GM04503 (cell line): ENCODE measurements around the gene STK32B.

Experiments used
- DNase-seq: peaks from one replicate; pipeline ENCODE4 v3.0.0-alpha.2; 2012; ENCODE audit warnings: low read depth

The STK32B gene

DNA sequence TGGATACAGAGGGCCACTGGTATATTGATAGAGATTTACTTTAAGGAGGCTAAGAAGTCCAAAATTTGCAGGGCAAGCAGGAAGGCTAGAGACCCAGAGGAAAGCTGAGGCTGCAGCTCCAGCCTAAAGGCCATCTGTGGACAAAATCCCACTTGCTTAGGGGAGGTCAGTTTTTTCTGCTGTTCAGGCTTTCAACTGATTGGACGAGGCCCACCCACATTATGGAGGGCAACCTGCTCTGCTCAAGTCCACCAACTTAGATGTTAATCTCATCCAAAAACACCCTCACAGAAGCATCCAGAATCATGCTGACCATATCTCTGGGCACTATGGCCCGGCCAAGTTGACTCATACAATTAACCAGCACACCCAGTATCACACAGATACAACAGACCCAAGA, 480.8 kb downstream of the STK32B start:
- DNase-seq, result no peak

DNA sequence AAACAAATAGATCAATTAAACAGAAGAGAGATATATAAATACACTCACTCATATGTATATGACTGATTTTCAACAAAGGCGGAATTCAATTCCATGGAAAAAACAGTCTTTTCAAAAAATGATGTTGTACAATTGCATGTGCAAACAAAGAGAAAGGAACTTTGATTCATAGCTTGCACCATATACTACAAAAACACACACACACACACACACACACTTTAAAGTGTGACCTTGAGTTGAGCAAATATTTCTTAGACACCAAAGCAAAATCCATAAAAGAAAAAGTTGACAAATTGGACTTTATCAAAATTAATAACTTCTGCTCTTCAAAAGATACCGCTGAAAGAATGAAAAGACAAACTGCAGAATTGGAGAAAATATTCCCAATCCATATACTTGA, 488.3 kb downstream of the STK32B start:
- no peak for DNase-seq

- DNase-seq, result no peak
These were observed 489.9 kb downstream of the STK32B start for GRCh38 chr4:5541169-5541568.

DNA sequence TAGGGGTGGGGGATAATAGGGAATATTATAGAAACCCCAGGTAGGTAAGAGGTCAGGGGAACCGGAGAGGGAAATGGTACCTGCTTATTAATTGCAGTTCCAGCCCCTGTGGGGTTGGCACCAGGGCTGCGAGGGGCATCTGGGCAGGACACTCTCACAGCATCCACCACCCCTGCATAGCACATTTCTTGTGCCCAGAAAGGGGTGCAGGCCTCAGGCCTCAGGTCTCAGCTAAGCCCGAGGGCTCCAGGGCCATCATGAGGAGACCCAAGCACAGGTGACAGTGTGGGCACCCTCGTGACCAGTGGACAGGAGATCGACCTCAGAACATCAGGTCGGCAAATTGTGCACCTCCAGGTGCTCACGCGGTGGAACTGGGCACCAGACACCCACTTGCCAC, 492.4 kb downstream of the STK32B start:
- DNase-seq, result no peak

DNA sequence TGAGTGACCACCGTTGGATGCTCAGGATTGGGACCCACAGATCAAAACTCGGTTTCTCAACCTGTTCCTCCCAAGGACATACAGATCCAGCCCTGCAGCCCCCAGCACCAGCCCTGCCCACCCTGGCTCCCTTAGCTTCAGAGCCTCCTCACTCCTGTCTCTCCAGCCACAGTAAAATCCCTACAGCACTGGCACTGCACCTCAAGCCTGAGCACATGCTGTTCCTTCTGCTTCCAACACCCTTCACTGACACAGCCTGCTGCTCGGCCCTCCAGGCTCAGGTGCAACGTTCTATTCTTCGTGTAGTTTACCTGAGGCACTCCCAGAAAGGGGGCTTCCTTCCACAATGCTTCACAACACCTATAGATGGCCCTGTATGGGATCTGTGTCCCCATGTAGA, 493.5 kb downstream of the STK32B start:
- no peak for DNase-seq

DNA sequence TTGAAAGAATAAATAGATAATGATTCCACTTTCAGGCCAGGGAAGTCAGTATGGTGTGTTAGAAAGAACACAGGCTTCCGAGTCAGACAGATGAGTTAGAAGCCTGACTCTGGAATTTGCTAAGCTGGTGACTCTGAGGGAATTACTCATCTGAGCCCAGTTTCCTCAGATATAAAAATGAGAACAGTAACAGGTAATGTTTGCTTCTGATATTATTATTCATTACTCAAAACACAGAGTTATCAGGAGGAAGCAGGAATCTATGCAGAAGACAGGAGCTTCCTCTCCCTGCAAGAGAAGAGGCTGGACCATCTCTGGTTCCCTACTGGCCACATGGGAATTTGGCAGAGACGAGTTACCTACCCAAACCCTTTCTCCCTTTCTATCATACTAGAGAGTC, 494.0 kb downstream of the STK32B start:
- no peak for DNase-seq

GRCh38 chr4:5547651-5548249, 496.5 kb downstream of the STK32B start:
- DNase-seq, result no peak
